ENCODE data around the gene SERPINB1. TPM values are rescaled to one million over a fixed set of nuclear protein-coding genes. Genes with fewer than 3 reads are reported as not detected.

SERPINB1 gene
- total RNA-seq, 1 experiment from 2014 or later: 18.4 TPM

GRCh38 chr6:2807342-2808090 is 34.1 kb downstream of the SERPINB1 start:
- no peak for TF ChIP-seq CTCF (conservative IDR thresholded peaks at IDR 0.05)
- Histone ChIP-seq H3K9ac (ENCODE audit: extremely low read depth, insufficient read length, low read length) (no peak overlapping the region), H3K18ac (ENCODE audit: insufficient read length, low read depth, low read length) (no peak overlapping the region), H2BK12ac (ENCODE audit: insufficient read length, low read depth, low read length) (no peak overlapping the region), H2BK20ac (ENCODE audit: low read depth, low read length, poor library complexity, severe bottlenecking) (no peak overlapping the region), H3K23ac (ENCODE audit: insufficient read length, low read depth, low read length) (no peak overlapping the region), H3K4ac (ENCODE audit: low read depth, low read length) (no peak overlapping the region), H2AFZ (ENCODE audit: low read length) (no peak overlapping the region), H4K5ac (ENCODE audit: insufficient read length, low read depth, low read length) (no peak overlapping the region), H4K91ac (ENCODE audit: insufficient read length, low read depth, low read length) (no peak overlapping the region), H3K4me2 (ENCODE audit: insufficient read depth, insufficient read length, low read length) (no peak overlapping the region), H3K14ac (ENCODE audit: insufficient read depth, low read length) (no peak overlapping the region; the same call in 1 of the 2 replicates), H2AK5ac (ENCODE audit: insufficient read length, low read length) (no peak overlapping the region), H3K79me2 (ENCODE audit: insufficient read depth, low read length) (no peaks in the 10 kb centered on the region), H3K27ac (ENCODE audit: insufficient read length, low read depth, low read length) (no peak overlapping the region), H3K4me1 (ENCODE audit: insufficient read depth, low read length) (no peaks in the 10 kb centered on the region), H3K23me2 (ENCODE audit: insufficient read length, low read depth, low read length, poor library complexity, severe bottlenecking) (no peaks in the 10 kb centered on the region), H3K27me3 (ENCODE audit: insufficient read depth, low read length) (no peaks in the 10 kb centered on the region), H3K9me3 (ENCODE audit: control insufficient read depth, low read depth, low read length) (no peaks in the 10 kb centered on the region), H3K56ac (ENCODE audit: insufficient read length, low read depth, low read length) (no peak overlapping the region), H4K8ac (replicated peaks; ENCODE audit: insufficient read length, low read depth, low read length) (no peak overlapping the region), H3K79me1 (ENCODE audit: insufficient read depth, low read depth, low read length, poor library complexity, severe bottlenecking) (no peaks in the 10 kb centered on the region), H2BK15ac (ENCODE audit: low read depth, low read length) (no peak overlapping the region), H3T11ph (ENCODE audit: low read length) (no peak overlapping the region), H4K20me1 (ENCODE audit: control insufficient read depth, insufficient read depth, insufficient read length) (peaks cover 2% of the 10 kb centered on the region), H2BK120ac (ENCODE audit: low read depth, low read length, poor library complexity, severe bottlenecking) (no peak overlapping the region), H2BK5ac (ENCODE audit: insufficient read length, low read length) (no peak overlapping the region)
- no peaks in the 10 kb centered on the region for H3K9me3 Mint-ChIP-seq
- no peaks in the 10 kb centered on the region for H3K36me3 Mint-ChIP-seq (ENCODE audit: insufficient read depth in 1 of 3, low read depth in 3 of 3)
- DNase-seq: no peak
- no peak overlapping the region; a peak in 1 of 7 replicates for H3K27ac Mint-ChIP-seq
- H3K4me3 Mint-ChIP-seq: no peak overlapping the region
- H3K27me3 Mint-ChIP-seq (ENCODE audit: low read depth): no peaks in the 10 kb centered on the region
- no CpG with 5 or more reads among the region's 9 CpGs for WGBS (ENCODE audit: extremely low coverage, insufficient read length, low lambda C conversion rate)
- 0 out of 4 replicates have a peak, but pooled peaks cover 0 to 8% of the 10 kb centered on the region in 2 experiments for H3K4me1 Mint-ChIP-seq
